Fibroblast of lung (primary cell): ENCODE measurements around the gene PPP1R14D.

Experiments
- CTCF ChIP-seq, 2 donors: IDR thresholded peaks in 1 of 2; conservative IDR thresholded peaks in 1 of 2; 1 replicate in 1 of 2; 2 replicates in 1 of 2; pipeline ENCODE4 v1.5.1; 2011 to 2012; ENCODE audit warnings: low read length in 2 of 2, control low read depth in 1 of 2, inconsistent platforms in 1 of 2, low read depth in 1 of 2, mild to moderate bottlenecking in 1 of 2
- EZH2 ChIP-seq: IDR thresholded peaks from 2 replicates; pipeline ENCODE4 v1.5.1; 2012; ENCODE audit warnings: low read length, control low read depth, mild to moderate bottlenecking; ENCODE audit errors: missing control alignments

GRCh38 chr15:40776537-40777141 lies 51.9 kb downstream of the PPP1R14D start:
- TF ChIP-seq CTCF (conservative IDR thresholded peaks at IDR 0.05 in 1 of 2, IDR thresholded peaks at IDR 0.05 in 1 of 2; ENCODE audit: low read depth in 1 of 2, low read length in 2 of 2) (no peak), EZH2 (no peak)
